Activated CD4-positive, alpha-beta T cell treated with anti-CD3 and anti-CD28 coated beads, Interleukin-10, Interleukin-2, amounts not matched to agents 100 ng/mL and 50 ng/mL, durations not matched to agents 16 hours and 8 hours (primary cell): ENCODE data around the gene ANKRD42.
"Not testable (repeated sequence)": the region's sequence is repeated elsewhere in the genome, so short reads cannot be mapped to it uniquely, and the experiment has no call there.

ENCODE experiments used
- DNase-seq: peaks from one replicate; pipeline ENCODE4 v3.0.0-alpha.2; 2020

ANKRD42 gene

DNA sequence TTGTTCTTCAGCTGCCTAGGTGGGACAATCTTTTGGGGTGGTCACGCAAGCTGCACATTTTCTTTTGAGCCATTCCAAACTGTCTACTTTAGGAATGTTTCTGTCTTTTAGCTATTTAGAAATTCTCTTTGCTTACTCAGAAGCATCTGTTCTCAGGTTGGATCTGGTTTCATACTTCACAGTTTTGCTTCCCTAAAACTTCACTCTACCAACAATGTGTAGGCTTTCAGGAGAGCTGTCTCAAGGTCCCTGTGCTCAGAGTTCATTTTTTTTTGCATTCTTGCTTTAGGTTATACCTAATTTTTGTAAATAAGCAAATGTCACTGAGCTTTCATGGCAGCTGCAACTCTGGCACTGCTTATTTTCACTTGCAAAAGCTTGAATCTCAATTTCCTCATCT lies 55.9 kb downstream of the ANKRD42 start:
- DNase-seq = no peak

GRCh38 chr11:83249972-83250593 lies 56.6 kb downstream of the ANKRD42 start:
- peak; percentile 41 for DNase-seq

DNA sequence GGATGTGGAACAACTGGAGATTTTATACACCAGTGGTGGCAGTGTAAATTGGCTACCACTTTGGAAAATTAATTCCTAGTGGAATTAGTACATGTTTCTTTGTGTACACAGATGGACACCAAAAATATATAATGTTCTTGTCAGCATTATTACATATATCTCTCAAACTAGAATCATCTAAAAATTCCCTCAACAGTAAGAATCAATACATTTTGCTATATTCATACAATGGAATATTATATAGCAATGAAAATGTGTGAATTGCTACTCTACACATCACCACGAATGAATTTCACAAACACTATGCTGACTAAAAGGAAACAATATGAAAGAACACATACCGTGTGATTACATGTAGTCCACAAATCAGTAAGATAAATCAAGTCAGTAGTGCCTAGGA lies 58.8 kb downstream of the ANKRD42 start:
- no peak for DNase-seq

GRCh38 chr11:83252941-83253340 lies 59.4 kb downstream of the ANKRD42 start:
- no peak for DNase-seq

- DNase-seq = no peak
Observed at GRCh38 chr11:83255366-83255765, 61.9 kb downstream of the ANKRD42 start.

GRCh38 chr11:83256602-83257340 lies 63.3 kb downstream of the ANKRD42 start:
- no peak for DNase-seq

DNA sequence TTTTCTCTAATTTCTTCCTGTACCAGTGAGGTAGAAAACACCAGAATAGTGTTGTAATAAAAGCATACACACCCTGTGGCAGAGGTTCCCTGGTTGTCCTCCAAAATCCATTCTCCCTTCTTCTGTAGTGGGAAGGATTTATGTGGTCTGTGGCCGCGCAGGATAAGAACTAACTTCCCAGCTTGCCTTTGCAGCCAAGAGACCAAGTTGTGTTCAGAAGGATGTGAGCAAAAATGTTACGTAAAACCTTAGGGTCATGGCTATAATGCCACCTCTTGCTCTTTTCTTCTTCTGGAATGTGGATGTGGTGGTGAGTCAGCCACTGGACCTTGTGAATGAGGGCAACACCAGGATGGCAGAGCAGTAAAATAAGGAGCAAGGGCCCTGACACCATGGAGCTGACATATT lies 64.3 kb downstream of the ANKRD42 start:
- DNase-seq = no peak

- no peak for DNase-seq
Observed at GRCh38 chr11:83259559-83259958, 66.0 kb downstream of the ANKRD42 start.

DNA sequence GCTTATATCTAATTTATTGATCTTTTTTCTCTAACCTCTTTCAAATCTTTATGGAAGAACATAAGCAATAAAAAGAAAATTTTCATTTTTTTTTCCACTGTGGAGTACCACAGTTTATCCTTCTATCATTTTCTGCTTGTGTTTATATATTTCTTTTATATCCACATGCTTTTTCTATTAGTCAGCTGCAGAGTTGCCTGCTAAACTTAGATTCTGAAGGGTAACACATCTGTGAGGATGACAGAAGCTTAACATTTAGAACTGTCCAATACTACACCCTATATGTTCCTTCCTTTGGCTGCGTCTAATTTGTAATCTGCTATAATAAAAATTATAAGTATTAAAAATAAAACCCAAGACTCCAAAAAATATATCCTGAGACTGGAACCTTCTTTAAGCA lies 71.8 kb downstream of the ANKRD42 start:
- DNase-seq = no peak

DNA sequence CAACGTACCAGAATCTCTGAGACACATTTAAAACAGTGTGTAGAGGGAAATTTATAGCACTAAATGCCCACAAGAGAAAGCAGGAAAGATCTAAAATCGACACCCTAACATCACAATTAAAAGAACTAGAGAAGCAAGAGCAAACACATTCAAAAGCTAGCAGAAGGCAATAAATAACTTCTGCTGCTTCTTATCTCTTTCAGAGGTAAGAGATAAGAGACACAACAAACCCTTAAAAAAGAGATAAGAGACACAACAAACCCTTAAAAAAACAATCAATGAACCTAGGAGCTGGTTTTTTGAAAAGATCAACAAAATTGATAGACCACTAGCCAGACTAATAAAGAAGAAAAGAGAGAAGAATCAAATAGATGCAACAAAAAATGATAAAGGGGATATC lies 75.6 kb downstream of the ANKRD42 start:
- DNase-seq = not testable (repeated sequence)

GRCh38 chr11:83271734-83272133 lies 78.2 kb downstream of the ANKRD42 start:
- DNase-seq = not testable (repeated sequence)

DNA sequence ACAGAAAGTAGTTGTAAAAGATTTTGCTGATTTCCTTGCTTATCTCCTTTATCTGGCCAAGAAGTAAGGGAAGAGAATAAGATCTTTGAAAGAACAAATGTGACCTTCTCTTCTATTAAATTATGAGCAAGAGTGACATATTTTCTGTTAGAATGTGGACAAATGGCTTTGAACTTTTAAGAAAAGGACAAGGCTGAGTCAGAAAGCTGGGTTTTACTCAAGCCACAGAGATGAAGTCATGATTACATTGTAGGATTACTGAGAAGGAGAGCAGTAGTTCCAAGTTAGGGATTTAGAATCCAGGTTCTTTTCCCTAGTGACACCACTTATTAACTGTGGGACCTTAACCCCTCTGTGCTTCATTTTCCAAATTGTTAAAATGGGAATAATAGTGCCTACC lies 79.1 kb downstream of the ANKRD42 start:
- peak; percentile 13 for DNase-seq

DNA sequence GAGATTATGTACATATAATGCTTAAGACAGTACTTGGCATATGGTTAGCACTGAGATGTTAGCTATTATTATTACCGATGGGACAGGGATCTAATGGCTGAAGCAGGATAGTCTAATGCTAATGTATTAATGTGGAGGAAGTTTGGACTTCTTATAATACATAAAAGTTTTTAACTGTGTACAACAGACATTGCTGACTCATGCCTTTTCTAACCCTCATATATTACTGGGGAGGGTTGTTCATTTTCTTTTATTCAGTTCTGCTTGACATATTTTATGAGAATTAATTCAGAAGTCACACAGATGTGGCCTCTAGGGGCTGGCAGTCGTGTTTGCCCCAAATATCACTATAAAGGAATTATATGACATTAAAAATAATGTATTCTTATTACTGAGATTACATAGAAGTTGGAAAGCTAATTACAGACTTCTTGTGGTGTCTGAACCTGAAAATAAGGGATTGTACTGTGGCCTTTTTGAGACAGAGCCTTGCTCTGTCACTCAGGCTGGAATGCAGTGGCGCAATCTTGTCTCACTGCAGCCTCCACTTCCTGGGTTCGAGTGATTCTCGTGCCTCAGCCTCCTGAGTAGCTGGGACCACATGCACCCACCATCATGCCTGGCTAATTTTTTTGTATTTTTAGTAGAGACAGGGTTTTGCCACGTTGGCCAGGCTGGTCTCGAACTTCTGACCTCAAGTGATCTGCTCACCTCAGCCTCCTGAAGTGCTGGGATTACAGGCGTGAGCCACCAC lies 82.6 kb downstream of the ANKRD42 start:
- DNase-seq = no peak

GRCh38 chr11:83278351-83278750 lies 84.8 kb downstream of the ANKRD42 start:
- DNase-seq = no peak

GRCh38 chr11:83280256-83280655 lies 86.7 kb downstream of the ANKRD42 start:
- no peak for DNase-seq

DNA sequence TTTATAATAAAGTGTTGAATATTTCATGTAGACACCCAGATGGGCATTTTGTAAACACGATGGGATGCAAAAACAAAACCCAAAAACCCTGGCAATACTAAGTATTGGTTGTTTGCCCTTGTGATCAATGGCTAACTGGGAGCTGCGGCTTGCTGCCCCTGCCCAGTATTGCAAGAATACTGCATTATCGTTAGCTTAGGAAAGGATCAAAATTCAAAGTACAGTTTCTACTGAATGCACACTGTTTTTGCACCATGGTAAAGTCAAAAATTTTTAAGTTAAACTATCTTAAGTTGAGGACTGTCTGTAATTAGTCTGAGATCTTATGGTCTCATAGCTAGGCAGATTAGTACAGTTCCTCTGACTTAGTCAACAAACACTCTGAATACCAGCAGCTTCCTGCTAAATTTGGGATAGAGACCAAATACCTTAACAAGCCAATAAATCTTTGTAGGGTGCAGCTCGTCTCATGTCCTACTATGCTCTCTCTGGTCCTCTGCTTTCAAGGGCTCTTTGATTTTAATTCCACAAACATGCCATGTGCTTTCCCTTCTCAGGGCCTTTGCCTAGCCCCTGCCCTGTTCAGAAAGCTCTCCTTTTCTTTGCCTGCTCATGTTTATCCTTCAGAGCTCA lies 88.7 kb downstream of the ANKRD42 start:
- no peak for DNase-seq

GRCh38 chr11:83284501-83285150 lies 91.1 kb downstream of the ANKRD42 start:
- no peak for DNase-seq

GRCh38 chr11:83285151-83285770 lies 91.7 kb downstream of the ANKRD42 start:
- no peak for DNase-seq

DNA sequence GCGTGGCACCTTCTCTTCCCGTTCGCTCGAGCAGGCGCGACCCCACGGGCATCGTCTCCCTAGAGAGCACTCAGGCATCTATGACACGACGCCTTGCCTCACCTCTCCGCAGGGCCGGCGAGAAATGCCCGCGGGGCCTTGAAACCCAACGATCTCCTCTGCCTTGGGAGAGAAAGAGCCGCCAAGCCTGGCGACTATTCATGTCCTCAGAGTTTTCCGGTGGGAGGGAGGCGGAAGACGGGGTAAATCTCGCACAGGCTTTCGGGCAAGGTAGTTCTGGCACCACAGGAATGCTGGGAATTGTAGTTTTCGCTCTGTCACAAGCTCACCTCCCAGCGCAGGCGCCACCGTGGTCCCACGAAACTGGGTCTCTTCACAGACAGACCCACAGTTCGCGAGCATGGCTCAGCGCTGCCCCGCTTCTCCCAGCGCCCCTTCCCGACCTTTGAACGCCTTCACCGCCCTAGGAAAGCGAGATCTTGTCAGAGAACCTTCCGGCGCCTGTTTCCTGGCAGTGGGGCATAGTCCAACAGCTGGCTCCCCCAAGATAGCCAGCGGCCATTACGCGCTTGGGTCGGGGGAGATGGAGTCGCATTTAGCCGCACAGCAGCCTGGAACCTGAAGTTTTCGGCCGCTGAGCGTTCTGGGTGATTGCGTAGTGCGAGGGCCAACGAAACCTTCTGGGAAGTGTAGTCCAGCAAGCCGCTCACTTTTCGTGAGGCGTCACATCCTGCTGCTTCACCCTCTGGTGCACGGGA lies 92.4 kb downstream of the ANKRD42 start, which contains the start of gene CCDC90B:
TSS of gene CCDC90B (minus strand) at position 597 of the 758 bp plus-strand sequence. CDS start at position 202, 395 bp downstream.
- peak; percentile 96 for DNase-seq

DNA sequence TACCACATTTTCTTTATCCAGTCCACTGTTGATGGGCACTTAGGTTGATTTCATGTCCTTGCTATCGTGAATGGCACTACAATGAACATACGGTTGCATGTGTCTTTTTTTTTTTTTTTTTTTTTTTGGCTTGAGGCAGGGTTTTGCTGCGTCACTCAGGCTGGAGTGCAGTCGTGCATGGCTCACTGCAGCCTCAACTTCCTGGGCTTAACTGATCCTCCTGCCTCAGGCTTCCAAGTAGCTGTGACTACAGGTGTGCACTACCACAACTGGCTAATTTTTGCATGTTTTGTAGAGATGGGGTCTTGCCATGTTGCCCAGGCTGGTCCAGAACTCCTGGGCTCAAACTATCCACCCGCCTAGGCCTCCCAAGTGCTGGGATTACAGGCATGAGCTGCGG lies 94.1 kb downstream of the ANKRD42 start:
- no peak for DNase-seq

DNA sequence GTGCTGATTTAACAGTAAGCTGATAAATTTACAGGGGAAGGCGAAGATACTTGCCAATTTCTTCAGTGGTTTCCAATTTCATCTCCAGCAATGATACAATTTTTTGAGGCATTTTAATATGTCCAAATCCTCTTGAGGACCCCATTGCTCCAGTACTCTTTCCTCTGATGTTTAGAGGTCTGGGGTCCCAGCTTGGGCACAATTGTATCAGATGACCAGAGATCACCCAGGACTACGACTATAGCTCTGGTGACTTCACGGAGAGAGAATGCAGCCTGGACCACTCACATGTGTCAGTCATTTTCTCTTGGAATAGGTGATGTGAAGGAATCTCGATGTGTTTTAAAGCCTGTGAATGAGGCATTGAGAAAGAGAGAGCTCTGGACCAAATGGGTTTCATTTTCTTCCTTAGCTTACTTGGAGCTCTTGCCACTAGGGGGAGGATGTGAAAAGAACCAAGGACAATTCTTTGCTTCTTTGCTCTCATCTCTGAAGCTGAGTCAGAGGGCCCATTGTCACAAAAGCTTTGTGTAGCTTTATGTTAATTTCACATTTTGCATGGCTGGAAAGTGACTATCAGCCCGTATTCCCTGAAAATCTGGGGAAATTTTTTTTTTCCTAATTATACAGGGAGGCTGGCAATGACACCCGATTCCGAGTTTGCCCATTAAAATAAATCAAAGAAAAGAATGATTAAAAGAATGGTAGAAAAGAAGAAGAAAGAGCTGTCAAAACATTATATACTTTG lies 99.4 kb downstream of the ANKRD42 start:
- peak; percentile 68 for DNase-seq
